ENCODE measurements around the gene ACKR2. TPM values are rescaled to one million over a fixed set of nuclear protein-coding genes. Genes with fewer than 3 reads are reported as not detected.

Gene ACKR2
- total and polyA plus RNA-seq, 2 donors, result 0.14 to 0.82 TPM

- peaks cover 4 to 5% of the 10 kb centered on the region in 2 donors for H3K4me1 ChIP-seq (ENCODE audit: control insufficient read depth in 2 of 2, insufficient read depth in 2 of 2, low read length in 2 of 2)
- no peaks in the 10 kb centered on the region for H3K27me3 ChIP-seq (ENCODE audit: control insufficient read depth in 2 of 2, insufficient read depth in 1 of 2, low read length in 1 of 2)
- H3K36me3 ChIP-seq (ENCODE audit: control insufficient read depth in 2 of 2, insufficient read depth in 2 of 2, low read length in 1 of 2), result no peaks in the 10 kb centered on the region
- 97% methylated on average over 1 of the region's 1 CpG for WGBS
- no peak overlapping the region for H3K27ac ChIP-seq (ENCODE audit: low read depth in 1 of 2, low read length in 1 of 2)
- no peak for DNase-seq (ENCODE audit: low read depth in 6 of 9, low spot score in 9 of 9)
- H3K4me3 ChIP-seq (ENCODE audit: low read length in 2 of 2), result no peak overlapping the region
- no peaks in the 10 kb centered on the region for H3K9me3 ChIP-seq (ENCODE audit: control insufficient read depth in 2 of 2, insufficient read depth in 1 of 2, low read length in 1 of 2)
Observed at GRCh38 chr3:42886294-42886822, 77.1 kb downstream of the ACKR2 start.

DNA sequence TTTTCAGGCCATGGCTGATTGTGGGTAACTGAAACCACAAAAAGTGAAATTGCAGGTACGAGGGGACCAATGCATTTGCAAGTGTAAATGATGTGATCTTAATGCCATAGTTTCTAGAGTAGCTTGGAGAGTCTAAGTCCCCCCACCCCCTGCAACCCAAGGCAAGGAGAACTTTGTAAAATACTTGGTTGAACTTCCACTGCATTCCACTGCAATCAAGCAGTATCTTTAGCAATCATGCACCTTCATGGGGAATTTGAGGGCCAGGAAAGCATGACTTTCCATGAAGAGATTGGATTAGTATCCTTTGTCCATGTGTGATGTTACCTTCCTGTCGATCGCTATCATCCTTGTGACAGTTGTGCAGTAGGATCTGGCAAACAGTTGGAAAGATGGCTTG is 77.8 kb downstream of the ACKR2 start:
- WGBS, result 86% methylated on average over 3 of the region's 3 CpGs

GRCh38 chr3:42891042-42891441 is 81.8 kb downstream of the ACKR2 start:
- Histone ChIP-seq H3K36me3 (ENCODE audit: control insufficient read depth in 2 of 2, insufficient read depth in 2 of 2, low read length in 1 of 2) (no peaks in the 10 kb centered on the region), H3K4me1 (ENCODE audit: control insufficient read depth in 2 of 2, insufficient read depth in 2 of 2, low read length in 2 of 2) (no peaks in the 10 kb centered on the region), H3K27ac (ENCODE audit: low read depth in 1 of 2, low read length in 1 of 2) (no peak overlapping the region), H3K9me3 (ENCODE audit: control insufficient read depth in 2 of 2, insufficient read depth in 1 of 2, low read length in 1 of 2) (no peaks in the 10 kb centered on the region), H3K4me3 (ENCODE audit: low read length in 2 of 2) (no peak overlapping the region), H3K27me3 (ENCODE audit: control insufficient read depth in 2 of 2, insufficient read depth in 1 of 2, low read length in 1 of 2) (no peaks in the 10 kb centered on the region)
- no peak for DNase-seq (ENCODE audit: low read depth in 6 of 9, low spot score in 9 of 9)
- WGBS, result 96% methylated on average over 2 of the region's 2 CpGs

More for the DNA sequence above, 77.8 kb downstream of the ACKR2 start:
- DNase-seq (ENCODE audit: low read depth in 6 of 9, low spot score in 9 of 9), result no peak
- Histone ChIP-seq H3K4me1 (ENCODE audit: control insufficient read depth in 2 of 2, insufficient read depth in 2 of 2, low read length in 2 of 2) (no peaks in the 10 kb centered on the region), H3K27ac (ENCODE audit: low read depth in 1 of 2, low read length in 1 of 2) (no peak overlapping the region), H3K36me3 (ENCODE audit: control insufficient read depth in 2 of 2, insufficient read depth in 2 of 2, low read length in 1 of 2) (no peaks in the 10 kb centered on the region), H3K27me3 (ENCODE audit: control insufficient read depth in 2 of 2, insufficient read depth in 1 of 2, low read length in 1 of 2) (no peaks in the 10 kb centered on the region), H3K4me3 (ENCODE audit: low read length in 2 of 2) (no peak overlapping the region), H3K9me3 (ENCODE audit: control insufficient read depth in 2 of 2, insufficient read depth in 1 of 2, low read length in 1 of 2) (no peaks in the 10 kb centered on the region)

DNA sequence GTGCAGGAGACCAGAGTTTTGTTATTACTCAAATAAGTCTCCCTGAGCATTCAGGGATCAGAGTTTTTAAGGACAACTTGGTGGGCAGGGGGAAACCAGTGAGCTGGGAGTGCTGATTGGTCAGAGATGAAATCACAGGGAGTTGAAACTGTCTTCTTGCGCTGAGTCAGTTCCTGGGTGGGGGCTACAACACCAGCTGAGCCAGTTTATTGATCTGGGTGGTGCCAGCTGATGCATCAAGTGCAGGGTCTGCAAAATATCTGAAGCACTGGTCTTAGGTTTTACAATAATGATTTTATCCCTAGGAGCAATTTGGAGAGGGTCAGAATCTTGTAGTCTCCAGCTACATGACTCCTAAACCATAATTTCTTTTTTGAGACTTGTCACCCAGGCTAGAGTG is 82.9 kb downstream of the ACKR2 start:
- no peak for DNase-seq (ENCODE audit: low read depth in 6 of 9, low spot score in 9 of 9)
- no peaks in the 10 kb centered on the region for H3K27me3 ChIP-seq (ENCODE audit: control insufficient read depth in 2 of 2, insufficient read depth in 1 of 2, low read length in 1 of 2)
- 94% methylated on average over 1 of the region's 1 CpG for WGBS
- no peak overlapping the region for H3K27ac ChIP-seq (ENCODE audit: low read depth in 1 of 2, low read length in 1 of 2)
- H3K4me3 ChIP-seq (ENCODE audit: low read length in 2 of 2), result no peak overlapping the region
- H3K9me3 ChIP-seq (ENCODE audit: control insufficient read depth in 2 of 2, insufficient read depth in 1 of 2, low read length in 1 of 2), result no peaks in the 10 kb centered on the region
- no peaks in the 10 kb centered on the region for H3K4me1 ChIP-seq (ENCODE audit: control insufficient read depth in 2 of 2, insufficient read depth in 2 of 2, low read length in 2 of 2)
- H3K36me3 ChIP-seq (ENCODE audit: control insufficient read depth in 2 of 2, insufficient read depth in 2 of 2, low read length in 1 of 2), result no peaks in the 10 kb centered on the region

DNA sequence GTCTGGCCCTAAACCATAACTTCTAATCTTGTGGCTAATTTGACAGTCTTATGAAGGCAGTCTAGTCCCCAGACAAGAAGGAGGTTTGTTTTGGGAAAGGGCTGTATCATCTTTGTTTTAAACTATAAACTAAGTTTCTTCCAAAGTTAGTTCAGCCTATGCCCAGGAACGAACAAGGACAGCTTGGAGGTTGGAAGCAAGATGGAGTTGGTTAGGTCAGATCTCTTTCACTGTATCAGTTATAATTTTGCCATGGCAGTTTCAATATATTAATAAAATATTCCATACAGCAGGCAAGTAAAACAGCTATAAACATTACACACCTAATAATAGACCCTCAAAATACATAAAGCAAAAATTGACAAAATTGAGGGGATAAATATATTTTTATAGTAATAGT is 83.6 kb downstream of the ACKR2 start:
- Histone ChIP-seq H3K4me3 (ENCODE audit: low read length in 2 of 2) (no peak overlapping the region), H3K36me3 (ENCODE audit: control insufficient read depth in 2 of 2, insufficient read depth in 2 of 2, low read length in 1 of 2) (no peaks in the 10 kb centered on the region), H3K9me3 (ENCODE audit: control insufficient read depth in 2 of 2, insufficient read depth in 1 of 2, low read length in 1 of 2) (no peaks in the 10 kb centered on the region), H3K27me3 (ENCODE audit: control insufficient read depth in 2 of 2, insufficient read depth in 1 of 2, low read length in 1 of 2) (no peaks in the 10 kb centered on the region), H3K27ac (ENCODE audit: low read depth in 1 of 2, low read length in 1 of 2) (no peak overlapping the region), H3K4me1 (ENCODE audit: control insufficient read depth in 2 of 2, insufficient read depth in 2 of 2, low read length in 2 of 2) (no peaks in the 10 kb centered on the region)
- 96% methylated on average over 1 of the region's 1 CpG for WGBS
- DNase-seq (ENCODE audit: low read depth in 6 of 9, low spot score in 9 of 9), result no peak

- H3K27ac ChIP-seq (ENCODE audit: low read depth in 1 of 2, low read length in 1 of 2), result no peak overlapping the region
- no peaks in the 10 kb centered on the region for H3K4me1 ChIP-seq (ENCODE audit: control insufficient read depth in 2 of 2, insufficient read depth in 2 of 2, low read length in 2 of 2)
- WGBS, result 92% methylated on average over 3 of the region's 3 CpGs
- no peak for DNase-seq (ENCODE audit: low read depth in 6 of 9, low spot score in 9 of 9)
- H3K4me3 ChIP-seq (ENCODE audit: low read length in 2 of 2), result no peak overlapping the region
- H3K9me3 ChIP-seq (ENCODE audit: control insufficient read depth in 2 of 2, insufficient read depth in 1 of 2, low read length in 1 of 2), result no peaks in the 10 kb centered on the region
- no peaks in the 10 kb centered on the region for H3K27me3 ChIP-seq (ENCODE audit: control insufficient read depth in 2 of 2, insufficient read depth in 1 of 2, low read length in 1 of 2)
- H3K36me3 ChIP-seq (ENCODE audit: control insufficient read depth in 2 of 2, insufficient read depth in 2 of 2, low read length in 1 of 2), result no peaks in the 10 kb centered on the region
Observed at GRCh38 chr3:42894698-42895579, 85.7 kb downstream of the ACKR2 start.

DNA sequence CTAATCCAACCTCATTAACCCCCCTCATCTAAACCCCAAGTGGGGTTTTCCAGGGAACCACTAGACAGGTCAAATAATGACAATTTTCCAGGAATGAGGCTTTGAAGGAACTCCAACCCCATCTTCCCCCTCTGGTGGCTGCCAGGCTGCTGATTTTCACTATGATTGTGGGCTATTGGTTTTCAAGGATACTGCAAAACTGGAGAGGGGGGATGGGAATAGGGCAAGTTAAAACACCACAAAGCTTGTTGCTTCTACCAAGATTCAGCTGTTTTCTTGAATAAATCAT is 86.3 kb downstream of the ACKR2 start:
- Histone ChIP-seq H3K36me3 (ENCODE audit: control insufficient read depth in 2 of 2, insufficient read depth in 2 of 2, low read length in 1 of 2) (no peaks in the 10 kb centered on the region), H3K4me3 (ENCODE audit: low read length in 2 of 2) (no peak overlapping the region), H3K27ac (ENCODE audit: low read depth in 1 of 2, low read length in 1 of 2) (no peak overlapping the region), H3K4me1 (ENCODE audit: control insufficient read depth in 2 of 2, insufficient read depth in 2 of 2, low read length in 2 of 2) (no peaks in the 10 kb centered on the region), H3K9me3 (ENCODE audit: control insufficient read depth in 2 of 2, insufficient read depth in 1 of 2, low read length in 1 of 2) (no peaks in the 10 kb centered on the region), H3K27me3 (ENCODE audit: control insufficient read depth in 2 of 2, insufficient read depth in 1 of 2, low read length in 1 of 2) (no peaks in the 10 kb centered on the region)
- DNase-seq (ENCODE audit: low read depth in 6 of 9, low spot score in 9 of 9), result no peak

GRCh38 chr3:42898896-42899675 is 89.8 kb downstream of the ACKR2 start:
- H3K27me3 ChIP-seq (ENCODE audit: control insufficient read depth in 2 of 2, insufficient read depth in 1 of 2, low read length in 1 of 2), result peaks cover 0 to 4% of the 10 kb centered on the region in 2 donors
- no peak overlapping the region for H3K4me3 ChIP-seq (ENCODE audit: low read length in 2 of 2)
- no peaks in the 10 kb centered on the region for H3K9me3 ChIP-seq (ENCODE audit: control insufficient read depth in 2 of 2, insufficient read depth in 1 of 2, low read length in 1 of 2)
- no peak overlapping the region for H3K27ac ChIP-seq (ENCODE audit: low read depth in 1 of 2, low read length in 1 of 2)
- DNase-seq (ENCODE audit: low read depth in 6 of 9, low spot score in 9 of 9), result no peak
- H3K36me3 ChIP-seq (ENCODE audit: control insufficient read depth in 2 of 2, insufficient read depth in 2 of 2, low read length in 1 of 2), result no peaks in the 10 kb centered on the region
- H3K4me1 ChIP-seq (ENCODE audit: control insufficient read depth in 2 of 2, insufficient read depth in 2 of 2, low read length in 2 of 2), result no peaks in the 10 kb centered on the region

All from thymus (tissue), 11 donors.